ENCODE results near the gene DPH5.

The DPH5 gene

DNA sequence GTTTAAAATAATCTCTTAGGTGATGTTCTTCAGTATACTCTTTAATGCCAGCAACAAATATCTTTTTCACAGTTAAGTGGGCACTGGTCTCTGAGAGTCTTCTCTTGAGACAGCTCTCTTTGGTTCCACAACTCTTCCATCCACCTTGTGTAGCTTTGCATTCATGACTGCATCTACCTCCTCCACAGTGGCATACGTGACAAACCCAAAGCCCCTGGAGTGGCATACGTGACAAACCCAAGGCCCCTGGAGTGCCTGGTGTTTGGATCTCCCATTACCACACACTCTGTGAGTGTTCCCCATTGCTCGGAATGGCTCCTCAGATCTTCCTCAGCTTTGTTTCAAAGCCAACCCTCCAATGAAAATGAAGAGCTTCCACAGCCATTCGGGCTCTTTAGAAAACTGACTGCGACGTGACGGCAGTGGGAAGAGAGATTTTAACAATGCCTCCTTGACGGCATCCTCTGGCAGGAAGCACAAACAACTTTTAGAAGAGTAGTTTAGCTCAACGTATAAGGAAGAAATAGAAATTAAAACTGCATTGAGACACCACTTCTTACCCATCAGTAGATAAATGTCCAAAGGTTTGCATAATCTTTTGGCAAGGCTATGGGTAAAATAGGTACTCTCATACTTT is 83.9 kb downstream of the DPH5 start:
- TF ChIP-seq, protein P1, sequence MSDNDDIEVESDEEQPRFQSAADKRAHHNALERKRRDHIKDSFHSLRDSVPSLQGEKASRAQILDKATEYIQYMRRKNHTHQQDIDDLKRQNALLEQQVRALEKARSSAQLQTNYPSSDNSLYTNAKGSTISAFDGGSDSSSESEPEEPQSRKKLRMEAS (IDR thresholded peaks at IDR 0.05; ENCODE audit: low read depth, low read length): no peak
- TF ChIP-seq POLR2A (IDR thresholded peaks at IDR 0.05; ENCODE audit: extremely low read depth, insufficient read length) (no peak), MYC (IDR thresholded peaks at IDR 0.05; ENCODE audit: low read depth, low read length) (no peak)
- TF ChIP-seq, protein P2, sequence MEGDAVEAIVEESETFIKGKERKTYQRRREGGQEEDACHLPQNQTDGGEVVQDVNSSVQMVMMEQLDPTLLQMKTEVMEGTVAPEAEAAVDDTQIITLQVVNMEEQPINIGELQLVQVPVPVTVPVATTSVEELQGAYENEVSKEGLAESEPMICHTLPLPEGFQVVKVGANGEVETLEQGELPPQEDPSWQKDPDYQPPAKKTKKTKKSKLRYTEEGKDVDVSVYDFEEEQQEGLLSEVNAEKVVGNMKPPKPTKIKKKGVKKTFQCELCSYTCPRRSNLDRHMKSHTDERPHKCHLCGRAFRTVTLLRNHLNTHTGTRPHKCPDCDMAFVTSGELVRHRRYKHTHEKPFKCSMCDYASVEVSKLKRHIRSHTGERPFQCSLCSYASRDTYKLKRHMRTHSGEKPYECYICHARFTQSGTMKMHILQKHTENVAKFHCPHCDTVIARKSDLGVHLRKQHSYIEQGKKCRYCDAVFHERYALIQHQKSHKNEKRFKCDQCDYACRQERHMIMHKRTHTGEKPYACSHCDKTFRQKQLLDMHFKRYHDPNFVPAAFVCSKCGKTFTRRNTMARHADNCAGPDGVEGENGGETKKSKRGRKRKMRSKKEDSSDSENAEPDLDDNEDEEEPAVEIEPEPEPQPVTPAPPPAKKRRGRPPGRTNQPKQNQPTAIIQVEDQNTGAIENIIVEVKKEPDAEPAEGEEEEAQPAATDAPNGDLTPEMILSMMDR (IDR thresholded peaks at IDR 0.05; ENCODE audit: low read depth, low read length): no peak
- no peak for DNase-seq (ENCODE audit: low read depth)
- H3K4me3 ChIP-seq (ENCODE audit: low read depth, low read length): no peak overlapping the region

DNA sequence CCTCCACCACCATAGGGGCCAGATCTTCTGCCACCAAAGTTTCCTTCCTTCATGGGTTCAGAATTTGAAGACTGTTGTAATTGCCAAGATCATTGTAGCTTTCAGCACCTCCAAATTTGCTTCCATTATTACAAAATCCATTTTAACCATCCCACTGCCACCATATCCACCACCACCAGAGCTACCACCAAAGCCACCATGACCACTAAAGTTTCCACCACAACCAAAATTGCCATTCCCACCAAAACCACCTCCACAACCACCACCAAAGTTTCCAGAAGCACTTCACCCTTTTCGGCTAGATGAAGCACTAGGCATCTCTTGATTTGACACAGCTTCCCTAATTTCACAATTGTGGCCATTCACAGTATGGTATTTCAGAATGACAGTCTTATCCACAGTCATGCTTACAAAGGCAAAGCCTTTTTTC is 84.5 kb downstream of the DPH5 start:
- no peak overlapping the region for H3K4me3 ChIP-seq (ENCODE audit: low read depth, low read length)
- TF ChIP-seq MYC (IDR thresholded peaks at IDR 0.05; ENCODE audit: low read depth, low read length) (no peak), POLR2A (IDR thresholded peaks at IDR 0.05; ENCODE audit: extremely low read depth, insufficient read length) (no peak)
- TF ChIP-seq, protein P2 (IDR thresholded peaks at IDR 0.05; ENCODE audit: low read depth, low read length): no peak
- TF ChIP-seq, protein P1 (IDR thresholded peaks at IDR 0.05; ENCODE audit: low read depth, low read length): no peak
- DNase-seq (ENCODE audit: low read depth): no peak

Measured in NB4 (cell line).